Measurements from ENCODE around the gene EIF4H. TPM values are rescaled to one million over a fixed set of nuclear protein-coding genes. Genes with fewer than 3 reads are reported as not detected.
"Not testable (repeated sequence)": the region's sequence is repeated elsewhere in the genome, so short reads cannot be mapped to it uniquely, and the experiment has no call there.

The EIF4H gene
- total RNA-seq, 1 donor from 2014 or later: 213 TPM

- DNase-seq (ENCODE audit: low spot score, unreplicated experiment): no peak
- H3K4me1 Mint-ChIP-seq (ENCODE audit: low read depth): no peaks in the 10 kb centered on the region
- H3K4me3 Mint-ChIP-seq (ENCODE audit: low read depth): no peak overlapping the region
- peaks cover 10% of the 10 kb centered on the region for H3K36me3 Mint-ChIP-seq (ENCODE audit: insufficient read depth)
- H3K27ac Mint-ChIP-seq: no peak overlapping the region
- no peaks in the 10 kb centered on the region for H3K9me3 Mint-ChIP-seq (ENCODE audit: low read depth)
- TF ChIP-seq CTCF (IDR thresholded peaks at IDR 0.05; ENCODE audit: unreplicated experiment): no peak
- no peaks in the 10 kb centered on the region for H3K27me3 Mint-ChIP-seq
Observed at GRCh38 chr7:74223711-74224510, 49.8 kb downstream of the EIF4H start.

- Mint-ChIP-seq H3K4me3 (ENCODE audit: low read depth) (no peak overlapping the region), H3K9me3 (ENCODE audit: low read depth) (no peaks in the 10 kb centered on the region), H3K4me1 (ENCODE audit: low read depth) (no peaks in the 10 kb centered on the region), H3K27me3 (no peaks in the 10 kb centered on the region), H3K27ac (no peak overlapping the region), H3K36me3 (ENCODE audit: insufficient read depth) (peaks cover 14% of the 10 kb centered on the region)
- TF ChIP-seq CTCF (IDR thresholded peaks at IDR 0.05; ENCODE audit: unreplicated experiment): no peak
- no peak for DNase-seq (ENCODE audit: low spot score, unreplicated experiment)
Observed at GRCh38 chr7:74224511-74224832, 50.3 kb downstream of the EIF4H start.

- H3K4me3 Mint-ChIP-seq (ENCODE audit: low read depth); DNase-seq (ENCODE audit: low spot score, unreplicated experiment); H3K27me3 Mint-ChIP-seq; H3K9me3 Mint-ChIP-seq (ENCODE audit: low read depth); H3K4me1 Mint-ChIP-seq (ENCODE audit: low read depth); H3K27ac Mint-ChIP-seq: not testable (repeated sequence)
- peaks cover 15% of the 10 kb centered on the region for H3K36me3 Mint-ChIP-seq (ENCODE audit: insufficient read depth)
Observed at GRCh38 chr7:74224907-74225306, 50.8 kb downstream of the EIF4H start.

- Mint-ChIP-seq H3K27ac (no peak overlapping the region), H3K4me1 (ENCODE audit: low read depth) (no peaks in the 10 kb centered on the region), H3K9me3 (ENCODE audit: low read depth) (no peaks in the 10 kb centered on the region), H3K27me3 (no peaks in the 10 kb centered on the region), H3K36me3 (ENCODE audit: insufficient read depth) (peaks cover 15% of the 10 kb centered on the region), H3K4me3 (ENCODE audit: low read depth) (no peak overlapping the region)
- TF ChIP-seq CTCF (IDR thresholded peaks at IDR 0.05; ENCODE audit: unreplicated experiment): no peak
- DNase-seq (ENCODE audit: low spot score, unreplicated experiment): no peak
Observed at GRCh38 chr7:74225400-74225799, 51.2 kb downstream of the EIF4H start.

- Mint-ChIP-seq H3K27me3 (no peaks in the 10 kb centered on the region), H3K27ac (no peak overlapping the region), H3K36me3 (ENCODE audit: insufficient read depth) (peaks cover 22% of the 10 kb centered on the region)
Observed at GRCh38 chr7:74226633-74227032, 52.5 kb downstream of the EIF4H start.

More at GRCh38 chr7:74226633-74227032, 52.5 kb downstream of the EIF4H start:
- Mint-ChIP-seq H3K4me1 (ENCODE audit: low read depth) (no peaks in the 10 kb centered on the region), H3K9me3 (ENCODE audit: low read depth) (no peaks in the 10 kb centered on the region), H3K4me3 (ENCODE audit: low read depth) (no peak overlapping the region)
- no peak for TF ChIP-seq CTCF (IDR thresholded peaks at IDR 0.05; ENCODE audit: unreplicated experiment)
- DNase-seq (ENCODE audit: low spot score, unreplicated experiment): no peak
